HCT116 (cell line): ENCODE measurements around the gene FMOD. TPM values are rescaled to one million over a fixed set of nuclear protein-coding genes. Genes with fewer than 3 reads are reported as not detected.

ENCODE experiments used
- ATAC-seq: fragments of 200-7000 bp; cut with Tn5 transposase; 2 replicates; pipeline ENCODE4 v1.9.1; 2020; ENCODE audit warnings: mild to moderate bottlenecking, moderate library complexity
- BruUV-seq: library from RNA; stranded (reverse); fragments of 400-500 nt; replicated peaks from 2 replicates; lab custom pipeline; 2021; lab: Mats Ljungman, UMichigan
- CTCF ChIA-PET: fragments of 300-600 bp; sonication (Branson Sonifier 250); formaldehyde crosslinking; loops from one replicate; lab custom pipeline; 2021; ENCODE audit warnings: antibody characterized with exemption; lab: Charles Lee
- POLR2A ChIA-PET: fragments of 300-600, 350-600 bp; sonication (Branson Sonifier 250); formaldehyde crosslinking; loops from one replicate; lab custom pipeline; 2021; ENCODE audit warnings: antibody characterized with exemption; lab: Charles Lee
- RAD21 ChIA-PET, 2 experiments: fragments of 300-600 bp; sonication (Branson Sonifier 250); formaldehyde crosslinking; loops; one replicate each; lab custom pipeline; 2023; ENCODE audit warnings: low total read pairs in 2 of 2; ENCODE audit not compliant: uncharacterized antibody in 2 of 2, unreplicated experiment in 2 of 2, low non-redundant PET in 1 of 2; lab: Charles Lee
- DNase-seq: peaks from one replicate; pipeline ENCODE4 v3.0.0-alpha.2; 2010; ENCODE audit warnings: low read depth, low spot score
- H2AFZ ChIP-seq: fragments of 200-600 bp; shearing (Covaris generic), sonication (generic); 2 replicates; pipeline ENCODE4 v1.6.1; 2017; ENCODE audit warnings: low read depth, mixed run types, mixed read lengths, antibody characterized with exemption, low read length; ENCODE audit not compliant: poor library complexity, severe bottlenecking
- H3K27ac ChIP-seq: 2 replicates; pipeline ENCODE4 v1.5.1; 2012; ENCODE audit warnings: low read depth, low read length
- H3K27me3 ChIP-seq: fragments of 200-600 bp; sonication (generic); 2 replicates; pipeline ENCODE4 v1.6.1; 2016; ENCODE audit warnings: mixed run types, low read length, mixed read lengths; ENCODE audit not compliant: insufficient read depth
- H3K36me3 ChIP-seq, 2 experiments: fragments of 200-500 bp in 1 of 2; fragments of 200-600 bp in 1 of 2; sonication (Bioruptor generic) in 1 of 2; sonication (generic) in 1 of 2; 2 replicates each; pipeline versions ENCODE4 v1.5.1 to v1.6.1; 2014 to 2016; ENCODE audit warnings: low read length in 2 of 2, inconsistent platforms in 1 of 2, mixed read lengths in 1 of 2, mixed run types in 1 of 2; ENCODE audit not compliant: insufficient read depth in 2 of 2, control insufficient read depth in 1 of 2
- H3K4me1 ChIP-seq, 2 experiments: fragments of 200-600 bp in 1 of 2; sonication (generic) in 1 of 2; 2 replicates each; pipeline versions ENCODE4 v1.5.1 to v1.6.1; 2012 to 2017; ENCODE audit warnings: low read length in 2 of 2, inconsistent platforms in 1 of 2, mild to moderate bottlenecking in 1 of 2, mixed read lengths in 1 of 2, mixed run types in 1 of 2, moderate library complexity in 1 of 2; ENCODE audit not compliant: insufficient read depth in 2 of 2, control insufficient read depth in 1 of 2
- H3K4me2 ChIP-seq: fragments of 200-600 bp; sonication (generic); 2 replicates; pipeline ENCODE4 v1.6.1; 2017; ENCODE audit warnings: mixed run types, low read length, mixed read lengths
- H3K4me3 ChIP-seq, 2 experiments: fragments of 200-600 bp in 1 of 2; sonication (generic) in 1 of 2; replicated peaks in 1 of 2; 2 replicates each; pipeline ENCODE4 v1.5.1; 2011 to 2016; ENCODE audit warnings: low read length in 2 of 2, control low read depth in 1 of 2, low read depth in 1 of 2, mild to moderate bottlenecking in 1 of 2, mixed read lengths in 1 of 2, mixed run types in 1 of 2
- H3K79me2 ChIP-seq: fragments of 200-600 bp; sonication (generic); 2 replicates; pipeline ENCODE4 v1.6.1; 2017; ENCODE audit warnings: mild to moderate bottlenecking, mixed run types, low read length, moderate library complexity, mixed read lengths; ENCODE audit not compliant: insufficient read depth
- H3K9ac ChIP-seq: fragments of 200-600 bp; sonication (generic); 2 replicates; pipeline ENCODE4 v1.6.1; 2016; ENCODE audit warnings: low read length, mixed read lengths
- H3K9me2 ChIP-seq: fragments of 200-600 bp; sonication (generic), shearing (Covaris generic); 2 replicates; pipeline ENCODE4 v1.6.1; 2017; ENCODE audit warnings: mixed run types, mild to moderate bottlenecking, moderate library complexity; ENCODE audit not compliant: insufficient read depth
- H3K9me3 ChIP-seq, 2 experiments: fragments of 200-500 bp in 1 of 2; fragments of 200-600 bp in 1 of 2; sonication (Bioruptor generic) in 1 of 2; sonication (generic) in 1 of 2; 2 replicates each; pipeline ENCODE4 v1.6.1; 2014 to 2017; ENCODE audit warnings: low read length in 2 of 2, mixed read lengths in 2 of 2, inconsistent platforms in 1 of 2, low read depth in 1 of 2, mild to moderate bottlenecking in 1 of 2, mixed run types in 1 of 2, moderate library complexity in 1 of 2; ENCODE audit not compliant: control insufficient read depth in 1 of 2, insufficient read depth in 1 of 2
- H4K20me1 ChIP-seq: fragments of 200-600 bp; sonication (generic), shearing (Covaris generic); 2 replicates; pipeline ENCODE4 v1.6.1; 2017; ENCODE audit warnings: mixed run types, mild to moderate bottlenecking, moderate library complexity; ENCODE audit not compliant: insufficient read depth
- CEBPB ChIP-seq: IDR thresholded peaks from 2 replicates; pipeline ENCODE4 v1.6.1; 2012; ENCODE audit warnings: low read depth
- EZH2phosphoT487 ChIP-seq: fragments of 200-600 bp; IDR thresholded peaks from 2 replicates; pipeline ENCODE4 v1.6.1; 2018; ENCODE audit warnings: antibody characterized with exemption, borderline replicate concordance
- FOSL1 ChIP-seq: IDR thresholded peaks from 2 replicates; pipeline ENCODE4 v1.6.1; 2012; ENCODE audit warnings: low read depth
- MAX ChIP-seq: IDR thresholded peaks from 2 replicates; pipeline ENCODE4 v1.6.1; 2012
- POLR2AphosphoS5 ChIP-seq: IDR thresholded peaks from 2 replicates; pipeline ENCODE4 v1.6.1; 2011; ENCODE audit warnings: mild to moderate bottlenecking, low read depth, low read length, moderate library complexity
- RAD21 ChIP-seq: IDR thresholded peaks from 2 replicates; pipeline ENCODE4 v1.6.1; 2012; ENCODE audit warnings: low read depth, mild to moderate bottlenecking
- intact Hi-C: fragments of 100-400 bp; cut with micrococcal nuclease; formaldehyde crosslinking; loops from 2 replicates; pipeline ENCODE4 v1.10.0; 2022
- total RNA-seq: library from RNA; stranded (reverse); gene quantifications from one replicate; pipeline ENCODE4 v1.2.1, GENCODE V29; 2021; ENCODE audit not compliant: unreplicated experiment
- TF ChIP-seq, protein P1 (sequence below), 3 experiments: fragments of 200-600 bp in 1 of 3; sonication (generic) in 1 of 3; IDR thresholded peaks in 2 of 3; conservative IDR thresholded peaks in 1 of 3; 2 replicates each; pipeline ENCODE4 v1.5.1; 2012 to 2017; ENCODE audit warnings: low read depth in 2 of 3, low read length in 2 of 3, antibody characterized with exemption in 1 of 3, borderline replicate concordance in 1 of 3, control low read depth in 1 of 3, mild to moderate bottlenecking in 1 of 3, mixed read lengths in 1 of 3, mixed run types in 1 of 3, moderate library complexity in 1 of 3; ENCODE audit not compliant: insufficient read depth in 1 of 3
- TF ChIP-seq, protein P2 (sequence below): IDR thresholded peaks from 2 replicates; pipeline ENCODE4 v1.6.1; 2012

Gene FMOD
- total RNA-seq, 1 experiment from 2014 or later = not detected

GRCh38 chr1:203353486-203353885 is 2.6 kb upstream of the FMOD start:
- Histone ChIP-seq H3K9me3 (no peaks in the 10 kb centered on the region), H3K9ac (no peak overlapping the region), H2AFZ (no peak overlapping the region), H3K9me2 (no peaks in the 10 kb centered on the region), H3K79me2 (no peaks in the 10 kb centered on the region), H4K20me1 (no peaks in the 10 kb centered on the region), H3K4me1 (no peaks in the 10 kb centered on the region), H3K27me3 (peaks cover 15% of the 10 kb centered on the region), H3K27ac (no peak overlapping the region), H3K36me3 (no peaks in the 10 kb centered on the region), H3K4me2 (no peak overlapping the region), H3K4me3 (no peak overlapping the region)
- intact Hi-C loops = no loop called here
- TF ChIP-seq, protein P1, sequence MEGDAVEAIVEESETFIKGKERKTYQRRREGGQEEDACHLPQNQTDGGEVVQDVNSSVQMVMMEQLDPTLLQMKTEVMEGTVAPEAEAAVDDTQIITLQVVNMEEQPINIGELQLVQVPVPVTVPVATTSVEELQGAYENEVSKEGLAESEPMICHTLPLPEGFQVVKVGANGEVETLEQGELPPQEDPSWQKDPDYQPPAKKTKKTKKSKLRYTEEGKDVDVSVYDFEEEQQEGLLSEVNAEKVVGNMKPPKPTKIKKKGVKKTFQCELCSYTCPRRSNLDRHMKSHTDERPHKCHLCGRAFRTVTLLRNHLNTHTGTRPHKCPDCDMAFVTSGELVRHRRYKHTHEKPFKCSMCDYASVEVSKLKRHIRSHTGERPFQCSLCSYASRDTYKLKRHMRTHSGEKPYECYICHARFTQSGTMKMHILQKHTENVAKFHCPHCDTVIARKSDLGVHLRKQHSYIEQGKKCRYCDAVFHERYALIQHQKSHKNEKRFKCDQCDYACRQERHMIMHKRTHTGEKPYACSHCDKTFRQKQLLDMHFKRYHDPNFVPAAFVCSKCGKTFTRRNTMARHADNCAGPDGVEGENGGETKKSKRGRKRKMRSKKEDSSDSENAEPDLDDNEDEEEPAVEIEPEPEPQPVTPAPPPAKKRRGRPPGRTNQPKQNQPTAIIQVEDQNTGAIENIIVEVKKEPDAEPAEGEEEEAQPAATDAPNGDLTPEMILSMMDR (IDR thresholded peaks at IDR 0.05 in 2 of 3, conservative IDR thresholded peaks at IDR 0.05 in 1 of 3; ENCODE audit: borderline replicate concordance in 1 of 3, insufficient read depth in 1 of 3, low read depth in 2 of 3, low read length in 2 of 3) = no peak
- TF ChIP-seq FOSL1 = no peak
- BruUV-seq = no TSS peak
- ATAC-seq = no peak
- ChIA-PET POLR2A (no interaction called here), CTCF (interaction anchor here (1.5 kb wide), 1 partner anchor 86 kb away, joined by 5 read pairs; no protein-coding TSS in a partner anchor), RAD21 (no interaction called here)
- DNase-seq = no peak

GRCh38 chr1:203349773-203350524 is 973 bp downstream of the FMOD start:
- intact Hi-C loops = no loop called here
- Histone ChIP-seq H3K4me1 (no peaks in the 10 kb centered on the region; a peak in 1 of 4 replicates), H2AFZ (no peak overlapping the region), H3K27ac (no peak overlapping the region), H3K4me2 (no peak overlapping the region), H3K36me3 (no peaks in the 10 kb centered on the region), H3K9me3 (no peaks in the 10 kb centered on the region), H3K4me3 (no peak overlapping the region), H3K9me2 (no peaks in the 10 kb centered on the region), H3K27me3 (peaks cover 8% of the 10 kb centered on the region; the same call in 1 of the 2 replicates), H3K9ac (no peak overlapping the region), H3K79me2 (no peaks in the 10 kb centered on the region), H4K20me1 (no peaks in the 10 kb centered on the region)
- no TSS peak for BruUV-seq
- ChIA-PET CTCF (no interaction called here), POLR2A (no interaction called here), RAD21 (no interaction called here)
- no peak for ATAC-seq
- no peak for DNase-seq
- TF ChIP-seq MAX (no peak), EZH2phosphoT487 (no peak), POLR2AphosphoS5 (no peak), RAD21 (no peak), FOSL1 (no peak), CEBPB (no peak)
- TF ChIP-seq, protein P2, sequence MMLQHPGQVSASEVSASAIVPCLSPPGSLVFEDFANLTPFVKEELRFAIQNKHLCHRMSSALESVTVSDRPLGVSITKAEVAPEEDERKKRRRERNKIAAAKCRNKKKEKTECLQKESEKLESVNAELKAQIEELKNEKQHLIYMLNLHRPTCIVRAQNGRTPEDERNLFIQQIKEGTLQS = no peak
